NB4 (cell line): ENCODE data around the gene GSTO2.

ENCODE experiments used
- POLR2A ChIP-seq: IDR thresholded peaks from 2 replicates; pipeline ENCODE4 v1.6.1; 2011; ENCODE audit warnings: mild to moderate bottlenecking; ENCODE audit not compliant: insufficient read length; ENCODE audit errors: extremely low read depth
- TF ChIP-seq, protein P1 (sequence below): IDR thresholded peaks from one replicate; pipeline ENCODE4 v1.5.1; 2012; ENCODE audit warnings: low read depth, low read length

DNA sequence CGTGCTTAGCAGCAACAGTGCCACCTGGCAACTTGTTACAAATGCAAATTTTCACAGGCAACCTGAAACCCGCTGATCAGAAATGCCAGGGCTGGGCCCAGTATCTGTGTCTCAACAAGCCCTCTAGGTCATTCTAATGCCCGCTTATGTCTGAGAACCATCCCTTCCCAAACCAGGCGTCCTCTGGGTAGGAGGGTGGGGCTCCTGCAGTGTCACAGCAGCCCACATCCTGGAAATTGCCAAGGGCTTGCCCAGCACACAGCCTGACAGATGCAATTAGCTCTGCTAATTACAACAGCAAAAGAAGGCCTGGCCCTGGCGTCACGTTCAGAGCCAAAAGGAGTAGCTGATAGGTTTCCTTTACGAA is 53.4 kb downstream of the GSTO2 start:
- TF ChIP-seq, protein P1, sequence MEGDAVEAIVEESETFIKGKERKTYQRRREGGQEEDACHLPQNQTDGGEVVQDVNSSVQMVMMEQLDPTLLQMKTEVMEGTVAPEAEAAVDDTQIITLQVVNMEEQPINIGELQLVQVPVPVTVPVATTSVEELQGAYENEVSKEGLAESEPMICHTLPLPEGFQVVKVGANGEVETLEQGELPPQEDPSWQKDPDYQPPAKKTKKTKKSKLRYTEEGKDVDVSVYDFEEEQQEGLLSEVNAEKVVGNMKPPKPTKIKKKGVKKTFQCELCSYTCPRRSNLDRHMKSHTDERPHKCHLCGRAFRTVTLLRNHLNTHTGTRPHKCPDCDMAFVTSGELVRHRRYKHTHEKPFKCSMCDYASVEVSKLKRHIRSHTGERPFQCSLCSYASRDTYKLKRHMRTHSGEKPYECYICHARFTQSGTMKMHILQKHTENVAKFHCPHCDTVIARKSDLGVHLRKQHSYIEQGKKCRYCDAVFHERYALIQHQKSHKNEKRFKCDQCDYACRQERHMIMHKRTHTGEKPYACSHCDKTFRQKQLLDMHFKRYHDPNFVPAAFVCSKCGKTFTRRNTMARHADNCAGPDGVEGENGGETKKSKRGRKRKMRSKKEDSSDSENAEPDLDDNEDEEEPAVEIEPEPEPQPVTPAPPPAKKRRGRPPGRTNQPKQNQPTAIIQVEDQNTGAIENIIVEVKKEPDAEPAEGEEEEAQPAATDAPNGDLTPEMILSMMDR = no peak
- TF ChIP-seq POLR2A = no peak
